Measurements from ENCODE around the gene SCRT2.

Gene SCRT2

DNA sequence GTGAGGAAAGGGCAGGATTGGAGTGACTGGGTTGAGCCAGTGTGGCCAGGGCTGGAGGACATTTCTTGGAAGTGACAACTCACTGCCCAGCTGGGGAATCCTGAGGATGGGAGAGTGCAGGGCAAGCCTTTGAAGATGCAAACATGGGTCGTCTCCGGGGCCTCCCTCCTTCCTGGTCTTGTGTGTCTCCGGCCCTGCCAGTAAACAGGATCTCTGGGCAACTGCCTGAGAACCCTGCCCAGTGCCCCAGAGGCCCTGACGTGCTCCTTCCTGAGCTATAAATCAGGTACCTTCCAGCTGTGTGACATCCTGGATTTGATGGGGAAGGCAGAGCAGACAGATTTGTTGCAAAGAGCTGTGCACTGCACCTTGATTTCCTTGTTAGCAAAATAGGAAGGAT lies 52.6 kb downstream of the SCRT2 start:
- DNase-seq, result no peak

GRCh38 chr20:622161-622560 lies 53.4 kb downstream of the SCRT2 start:
- no peak for DNase-seq

DNA sequence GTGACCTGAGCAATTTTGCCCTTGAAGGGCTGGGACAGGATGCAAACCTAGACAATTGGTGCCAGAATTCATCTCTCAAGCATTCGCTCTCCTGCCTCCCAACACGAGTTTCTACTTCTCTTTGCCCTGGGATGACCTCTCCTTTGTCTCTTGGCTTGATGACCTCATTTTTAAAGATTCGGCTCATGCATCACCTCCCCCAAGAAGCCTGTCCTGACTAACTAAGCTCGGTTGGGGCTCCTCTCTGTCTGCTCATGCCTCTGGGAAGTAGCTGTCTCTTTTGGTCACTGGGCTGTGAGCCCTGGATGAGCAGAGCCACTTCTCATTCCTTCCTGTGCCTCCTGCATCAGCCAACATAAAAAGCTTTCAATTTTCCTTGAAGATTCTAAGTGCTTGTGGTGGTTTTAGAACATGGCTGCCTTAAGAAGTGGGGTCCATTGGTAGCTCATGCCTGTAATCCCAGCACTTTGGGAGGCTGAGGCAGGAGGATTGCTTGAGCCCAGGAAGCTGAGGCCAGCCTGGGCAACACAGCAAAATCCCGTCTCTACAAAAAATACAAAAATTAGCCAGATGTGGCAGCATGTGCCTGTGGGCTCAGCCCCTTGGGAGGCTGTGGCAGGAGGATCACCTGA lies 54.4 kb downstream of the SCRT2 start:
- no peak for DNase-seq

- no peak for DNase-seq
Observed at GRCh38 chr20:620246-620645, 55.4 kb downstream of the SCRT2 start.

DNA sequence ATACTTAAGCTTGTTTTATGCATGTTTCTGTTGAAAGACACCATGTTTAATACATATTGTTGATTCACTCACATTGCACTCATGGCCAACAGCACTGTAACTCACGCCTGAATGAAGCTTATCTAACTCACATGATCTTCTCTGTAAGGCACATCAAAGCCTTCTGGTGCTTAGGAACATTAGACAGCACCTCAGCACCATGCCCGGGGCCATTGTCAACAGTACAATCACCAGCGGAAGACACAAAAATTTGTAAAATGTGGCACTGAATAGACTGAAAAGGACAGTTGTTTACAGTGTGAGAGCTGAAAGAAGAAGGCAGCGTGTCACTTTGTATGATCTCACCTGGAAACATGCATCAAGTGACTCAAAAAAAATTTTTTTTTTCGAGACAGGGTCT lies 56.6 kb downstream of the SCRT2 start:
- DNase-seq, result no peak

DNA sequence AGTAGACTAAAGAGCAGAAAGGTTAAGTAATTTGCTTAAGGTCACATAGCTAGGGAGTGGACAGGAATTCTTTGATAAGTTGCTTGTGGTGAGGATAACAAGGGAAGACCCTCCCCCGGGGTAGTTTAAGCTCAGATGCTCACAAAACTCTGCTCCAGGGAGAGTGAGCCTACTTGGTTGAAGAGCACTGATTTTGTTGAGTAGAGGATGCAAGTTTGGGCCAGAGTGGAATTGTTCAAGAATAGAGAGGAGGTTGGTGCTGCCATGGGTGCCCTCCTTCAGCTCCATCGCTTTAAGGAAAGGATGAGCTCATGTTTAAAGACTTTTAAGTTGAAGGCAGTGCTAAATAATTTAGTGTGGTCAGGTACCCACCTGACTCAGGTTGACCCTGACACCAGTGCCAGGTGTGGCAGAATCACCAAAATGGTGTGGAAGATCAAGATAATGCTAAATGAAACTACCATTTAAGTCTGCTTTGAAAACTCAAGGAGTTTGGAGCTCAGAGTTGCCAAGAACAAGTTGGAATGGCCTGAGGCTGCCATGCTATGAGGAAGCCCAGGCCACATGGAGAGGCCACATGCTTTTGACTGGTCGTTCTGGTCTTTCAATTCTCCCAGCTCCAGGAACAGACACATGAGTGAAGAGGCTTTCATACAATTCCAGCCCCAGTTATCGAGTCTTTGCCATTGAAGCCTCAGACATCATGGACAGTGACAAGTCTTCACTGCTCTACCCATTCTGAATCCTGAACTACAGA lies 57.5 kb downstream of the SCRT2 start:
- DNase-seq, result no peak

- DNase-seq, result no peak
Observed at GRCh38 chr20:615514-615913, 60.1 kb downstream of the SCRT2 start.

DNA sequence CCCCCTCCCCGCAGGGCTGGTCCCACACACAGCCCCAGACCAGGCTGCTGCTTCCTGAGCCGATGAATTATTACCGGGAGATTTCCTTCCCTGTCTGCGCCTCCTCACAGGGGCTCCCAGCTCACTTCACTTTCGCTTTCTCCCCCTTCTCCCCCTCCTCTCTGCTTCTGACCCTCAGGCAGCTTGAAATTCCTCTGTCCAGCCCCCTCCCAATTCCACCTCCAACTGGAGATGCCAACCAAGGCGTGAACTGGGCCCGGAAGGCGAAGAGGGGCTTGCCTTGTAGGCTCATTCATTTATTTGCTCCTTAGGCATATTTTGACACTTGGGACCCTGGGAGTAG lies 63.8 kb downstream of the SCRT2 start:
- DNase-seq, result no peak

Data from stimulated activated CD4-positive, alpha-beta T cell treated with anti-CD3 and anti-CD28 coated beads, Interleukin-2, amount 100 ng/mL, for 24 hours (primary cell).